Measurements from ENCODE around the gene MAD1L1.
"Not testable (repeated sequence)": the region's sequence is repeated elsewhere in the genome, so short reads cannot be mapped to it uniquely, and the experiment has no call there.

The MAD1L1 gene

DNA sequence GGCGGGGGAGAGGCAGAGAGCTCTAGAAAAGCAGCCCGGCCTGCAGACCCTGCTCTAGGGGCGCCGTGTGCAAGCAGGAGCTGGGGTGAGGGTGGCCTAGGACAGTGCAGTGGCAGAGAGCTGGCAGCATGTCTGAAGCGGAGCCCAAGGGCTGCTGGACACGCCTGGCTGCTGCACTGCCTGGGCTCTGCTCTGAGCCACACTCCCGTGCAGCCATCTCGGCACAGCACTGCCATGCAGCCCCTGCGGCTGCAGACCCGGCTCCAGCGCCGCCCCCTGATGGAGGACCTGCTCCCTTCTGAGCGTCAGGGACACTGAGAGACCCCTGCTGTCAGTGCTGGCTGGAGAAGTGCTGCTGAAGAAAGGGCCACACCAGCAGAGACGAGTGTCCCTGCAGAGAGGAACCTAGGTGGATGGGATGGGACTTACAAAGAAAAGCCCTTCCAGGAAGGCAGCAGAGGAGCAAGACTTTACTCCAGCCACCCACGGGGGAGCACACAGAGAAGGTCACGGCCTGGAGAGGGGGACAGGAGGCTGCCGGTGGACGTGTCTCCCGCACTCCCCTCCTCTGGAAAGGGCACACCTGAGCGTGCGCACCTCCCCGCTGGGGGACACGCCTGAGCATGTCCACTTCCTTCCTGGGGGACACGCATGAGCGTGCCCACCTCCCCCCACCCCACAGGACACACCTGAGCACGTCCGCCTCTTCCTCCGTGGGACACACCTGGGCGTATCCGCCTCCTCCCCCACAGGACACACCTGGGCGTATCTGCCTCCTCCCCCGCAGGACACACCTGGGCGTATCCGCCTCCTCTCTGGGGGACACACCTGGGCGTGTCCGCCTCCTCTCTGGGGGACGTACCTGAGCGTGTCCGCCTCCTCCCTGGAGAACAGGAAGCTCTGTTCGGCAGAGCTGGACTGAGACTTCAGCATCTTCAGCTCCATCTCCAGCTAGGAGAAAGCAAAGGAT is 252.9 kb downstream of the MAD1L1 start:
- DNase-seq: no peak

GRCh38 chr7:1978656-1979590 is 253.8 kb downstream of the MAD1L1 start:
- no peak for DNase-seq

GRCh38 chr7:1977876-1978441 is 254.8 kb downstream of the MAD1L1 start:
- no peak for DNase-seq

GRCh38 chr7:1977059-1977875 is 255.5 kb downstream of the MAD1L1 start:
- no peak for DNase-seq

GRCh38 chr7:1976521-1976920 is 256.2 kb downstream of the MAD1L1 start:
- DNase-seq: not testable (repeated sequence)

DNA sequence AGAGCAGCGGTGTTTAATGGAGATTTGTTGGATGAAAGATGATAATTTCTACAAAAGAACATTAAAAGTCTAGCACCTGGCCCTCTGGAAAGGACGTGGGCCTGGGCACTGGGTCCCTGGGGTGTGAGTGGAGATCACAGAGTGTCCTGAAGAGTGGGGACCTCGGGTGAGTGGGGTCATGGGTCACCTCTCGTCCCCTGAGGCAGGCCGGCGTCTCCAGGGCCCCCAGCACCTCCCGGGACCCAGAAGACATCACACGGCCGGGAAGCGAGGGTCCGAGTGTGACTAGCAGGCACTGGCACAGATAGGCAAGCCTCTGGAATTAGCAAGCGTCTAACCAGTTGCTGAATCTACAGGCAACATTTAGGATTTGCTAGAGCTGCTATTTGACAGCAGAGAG is 257.2 kb downstream of the MAD1L1 start:
- no peak for DNase-seq

DNA sequence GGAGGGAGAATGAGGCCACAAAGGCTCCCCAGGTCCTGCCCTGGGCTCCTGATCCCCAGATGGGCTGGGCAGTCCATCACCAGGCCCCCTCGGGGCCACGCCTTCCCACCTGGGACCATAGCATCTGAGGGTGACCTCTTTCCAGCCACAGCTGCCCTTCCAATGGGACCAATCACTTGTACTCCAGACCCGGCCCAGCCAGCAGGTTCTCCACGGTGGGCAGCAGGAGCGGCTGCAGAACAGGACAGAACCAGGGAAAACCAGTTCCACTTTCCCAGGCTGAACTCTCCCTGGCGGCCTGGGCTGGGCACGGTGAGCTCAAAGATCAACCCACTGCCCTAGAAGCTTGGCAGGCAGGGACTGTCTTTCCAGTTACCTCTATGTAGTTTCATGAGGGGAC is 257.6 kb downstream of the MAD1L1 start:
- DNase-seq: no peak

DNA sequence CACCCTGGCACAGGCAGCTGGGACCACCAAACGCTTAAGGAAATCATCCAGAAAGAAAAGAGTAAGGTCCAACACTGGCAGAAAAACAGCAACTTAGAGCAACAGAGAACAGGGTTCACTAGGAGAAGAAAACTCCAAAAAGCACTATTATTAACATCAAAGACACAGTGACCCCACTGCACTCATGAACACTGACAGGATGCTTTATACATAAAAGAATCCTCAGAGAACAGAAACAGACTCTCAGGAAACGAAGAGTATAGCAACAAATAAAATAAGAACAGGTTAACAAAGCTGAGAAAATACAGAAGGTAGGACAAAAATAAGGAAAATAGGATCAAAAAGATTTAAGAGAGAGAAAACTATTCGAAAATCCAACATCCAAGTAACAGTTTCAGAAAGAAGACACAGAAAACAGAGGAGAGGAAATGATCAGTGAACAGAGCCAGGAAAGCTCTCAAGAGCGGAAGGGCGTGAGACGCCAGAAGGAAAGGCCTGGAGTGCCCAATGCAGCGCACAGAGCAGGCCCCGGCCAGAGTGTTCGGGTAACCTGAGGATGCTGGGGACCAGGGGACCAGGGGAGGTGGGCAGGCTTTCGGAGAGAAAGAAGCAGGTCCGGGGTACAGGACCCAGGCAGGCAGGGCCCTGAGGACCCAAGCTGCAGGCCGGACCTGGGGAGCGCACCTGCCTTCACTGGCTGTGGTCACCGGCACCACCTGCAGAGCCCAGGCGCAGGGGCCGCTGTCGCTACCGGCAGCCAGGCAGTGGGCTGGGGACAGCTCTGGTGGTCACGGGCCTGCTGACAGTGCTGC is 258.2 kb downstream of the MAD1L1 start:
- DNase-seq: no peak

- DNase-seq: no peak
Observed at GRCh38 chr7:1973321-1974251, 259.2 kb downstream of the MAD1L1 start.

- no peak for DNase-seq
Observed at GRCh38 chr7:1972744-1973143, 260.0 kb downstream of the MAD1L1 start.

GRCh38 chr7:1971946-1972654 is 260.6 kb downstream of the MAD1L1 start:
- DNase-seq: no peak

DNA sequence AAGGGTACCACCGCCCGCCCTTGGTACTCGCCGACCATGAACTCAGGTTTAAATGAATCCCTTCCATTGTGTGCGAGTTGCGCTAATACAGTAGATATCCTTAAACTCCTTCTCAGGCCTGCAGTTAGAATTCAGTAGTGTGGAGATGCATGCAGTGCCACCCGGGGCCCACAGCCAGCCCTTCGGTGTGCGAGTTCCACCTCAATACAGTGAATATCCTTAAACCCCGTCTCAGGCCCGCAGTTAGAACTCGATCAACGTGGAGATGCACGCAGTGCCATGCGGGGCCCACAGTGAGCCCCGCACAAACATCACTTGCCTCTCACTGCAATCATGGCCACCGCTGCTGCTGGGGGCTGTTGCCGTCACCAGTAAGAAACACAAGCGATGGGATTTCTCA is 261.9 kb downstream of the MAD1L1 start:
- DNase-seq: no peak

- DNase-seq: not testable (repeated sequence)
Observed at GRCh38 chr7:1970285-1970660, 262.5 kb downstream of the MAD1L1 start.

DNA sequence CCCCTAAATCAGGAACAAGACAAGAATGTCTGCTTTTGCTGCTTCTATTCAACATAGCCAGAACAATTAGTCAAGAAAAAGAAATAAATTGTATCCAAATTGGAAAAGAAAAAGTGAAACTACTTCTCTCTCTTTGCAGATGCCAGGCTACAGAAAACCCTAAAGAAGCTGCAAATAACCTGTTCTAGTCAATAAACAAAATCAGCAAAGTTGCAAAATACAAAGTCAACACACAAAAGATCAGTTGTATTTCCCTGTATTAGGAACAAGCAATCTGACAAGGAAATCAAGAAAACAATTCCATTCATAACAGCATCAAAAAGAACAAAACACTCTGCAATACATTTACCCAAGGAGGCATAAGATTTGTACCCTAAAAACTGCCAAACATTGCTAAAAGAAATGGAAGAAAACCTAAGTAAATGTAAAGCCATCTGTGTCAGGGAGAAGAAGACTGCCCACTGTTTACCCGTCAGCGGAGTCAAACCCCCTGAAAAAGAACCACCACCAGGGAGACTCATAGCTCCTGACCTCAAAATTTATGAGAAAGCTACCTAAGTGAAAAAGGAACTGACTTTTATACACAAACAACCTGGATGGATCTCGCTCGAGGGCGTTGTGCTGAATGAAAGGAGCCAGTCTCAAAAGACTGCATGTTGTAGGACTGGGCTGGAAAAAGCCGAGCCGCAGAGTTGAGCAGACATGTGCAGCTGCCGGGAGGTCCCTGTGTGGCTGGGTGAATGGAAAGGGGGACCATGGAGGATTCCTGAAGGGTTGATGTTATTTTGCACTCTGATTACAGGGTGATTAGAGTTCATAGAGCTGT is 263.1 kb downstream of the MAD1L1 start:
- no peak for DNase-seq

DNA sequence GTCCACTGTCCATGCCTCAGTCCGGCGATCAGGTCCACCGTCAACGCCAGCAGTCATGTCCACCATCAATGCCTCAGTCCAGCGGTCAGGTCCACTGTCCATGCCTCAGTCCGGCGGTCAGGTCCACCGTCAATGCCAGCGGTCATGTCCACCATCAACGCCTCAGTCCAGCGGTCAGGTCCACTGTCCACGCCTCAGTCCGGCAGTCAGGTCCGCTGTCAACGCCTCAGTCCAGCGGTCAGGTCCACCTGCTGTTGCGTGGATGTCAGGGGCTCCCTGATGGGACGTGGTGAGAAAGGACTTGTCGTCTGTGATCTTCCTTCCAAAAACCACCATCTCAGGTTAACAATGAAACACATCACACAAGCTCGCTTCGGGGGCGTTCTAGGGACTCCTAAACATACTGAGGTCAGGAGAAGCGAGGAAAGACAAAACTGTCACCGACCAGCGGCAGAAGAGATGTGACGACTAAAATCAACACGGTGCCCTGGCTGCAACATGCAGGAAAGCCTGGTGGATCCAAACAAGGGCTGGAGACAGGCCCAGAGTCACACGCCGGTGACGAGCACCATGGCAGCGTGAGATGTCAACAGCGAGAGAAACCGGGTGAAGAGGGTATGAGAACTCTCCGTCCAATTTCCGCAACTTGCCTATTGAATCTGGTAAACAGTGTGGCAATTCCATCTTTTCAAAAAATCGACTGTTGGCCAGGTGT is 264.2 kb downstream of the MAD1L1 start:
- DNase-seq: no peak

GRCh38 chr7:1967512-1968396 is 265.0 kb downstream of the MAD1L1 start:
- DNase-seq: no peak
